Astrocyte (in vitro differentiated cells and primary cell): ENCODE measurements around the gene MDFIC2. TPM values are rescaled to one million over a fixed set of nuclear protein-coding genes. Genes with fewer than 3 reads are reported as not detected.

Source experiments
- DNase-seq: peaks from one replicate; pipeline ENCODE4 v3.0.0-alpha.2; 2010; ENCODE audit warnings: low read depth
- FAIRE-seq: peaks from 2 replicates; lab custom pipeline; 2011; peaks lifted over from hg19 to GRCh38; lab: Jason Lieb, UNC
- H2AFZ ChIP-seq: 2 replicates; pipeline ENCODE4 v1.6.0; 2012; ENCODE audit warnings: low read depth, low read length, inconsistent platforms
- H3K27ac ChIP-seq: 2 replicates; pipeline ENCODE4 v1.5.1; 2011; ENCODE audit warnings: low read depth, low read length, inconsistent platforms
- H3K27me3 ChIP-seq: 2 replicates; pipeline ENCODE4 v1.6.0; 2011; ENCODE audit warnings: low read length, inconsistent platforms; ENCODE audit not compliant: insufficient read depth
- H3K36me3 ChIP-seq: 2 replicates; pipeline ENCODE4 v1.5.1; 2011; ENCODE audit warnings: low read length, inconsistent platforms; ENCODE audit not compliant: insufficient read depth
- H3K4me1 ChIP-seq: 2 replicates; pipeline ENCODE4 v1.5.1; 2011; ENCODE audit warnings: low read length, inconsistent platforms; ENCODE audit not compliant: insufficient read depth
- H3K4me2 ChIP-seq: 2 replicates; pipeline ENCODE4 v1.6.0; 2012; ENCODE audit warnings: low read length, inconsistent platforms
- H3K4me3 ChIP-seq: 2 replicates; pipeline ENCODE4 v1.5.1; 2011; ENCODE audit warnings: low read depth, mild to moderate bottlenecking, low read length, inconsistent platforms; ENCODE audit not compliant: insufficient read depth
- H3K79me2 ChIP-seq: 2 replicates; pipeline ENCODE4 v1.6.0; 2012; ENCODE audit warnings: mild to moderate bottlenecking, low read length, inconsistent platforms; ENCODE audit not compliant: insufficient read depth
- H3K9ac ChIP-seq: 2 replicates; pipeline ENCODE4 v1.6.0; 2012; ENCODE audit warnings: mild to moderate bottlenecking, low read length, inconsistent platforms
- H3K9me3 ChIP-seq: 2 replicates; pipeline ENCODE4 v1.5.1; 2012; ENCODE audit warnings: low read depth, mild to moderate bottlenecking, low read length, inconsistent platforms; ENCODE audit not compliant: insufficient read depth
- H4K20me1 ChIP-seq: 2 replicates; pipeline ENCODE4 v1.6.0; 2012; ENCODE audit warnings: low read length, inconsistent platforms; ENCODE audit not compliant: insufficient read depth
- H3K27ac Mint-ChIP-seq: one replicate; pipeline ENCODE4 v1.8.0; 2021; ENCODE audit warnings: mild to moderate bottlenecking, mixed read lengths; ENCODE audit not compliant: unreplicated experiment
- H3K27me3 Mint-ChIP-seq: one replicate; pipeline ENCODE4 v1.8.0; 2021; ENCODE audit warnings: low read depth, mixed read lengths; ENCODE audit not compliant: unreplicated experiment
- H3K36me3 Mint-ChIP-seq: one replicate; pipeline ENCODE4 v1.8.0; 2021; ENCODE audit warnings: low read depth, mixed read lengths; ENCODE audit not compliant: unreplicated experiment
- H3K4me1 Mint-ChIP-seq: one replicate; pipeline ENCODE4 v1.8.0; 2021; ENCODE audit warnings: low read depth, mixed read lengths; ENCODE audit not compliant: unreplicated experiment
- H3K4me3 Mint-ChIP-seq: one replicate; pipeline ENCODE4 v1.8.0; 2021; ENCODE audit warnings: mild to moderate bottlenecking, moderate library complexity, mixed read lengths; ENCODE audit not compliant: unreplicated experiment
- H3K9me3 Mint-ChIP-seq: one replicate; pipeline ENCODE4 v1.8.0; 2021; ENCODE audit warnings: mild to moderate bottlenecking, mixed read lengths; ENCODE audit not compliant: unreplicated experiment
- EZH2 ChIP-seq: IDR thresholded peaks from 2 replicates; pipeline ENCODE4 v1.6.1; 2012; ENCODE audit warnings: mild to moderate bottlenecking, low read length, inconsistent platforms; ENCODE audit not compliant: insufficient read depth
- total RNA-seq: library from RNA; stranded (reverse); gene quantifications from 2 replicates; pipeline ENCODE4 v1.2.1, GENCODE V29; 2021
- TF ChIP-seq, protein P1 (sequence below): IDR thresholded peaks from 2 replicates; pipeline ENCODE4 v1.5.1; 2011; ENCODE audit warnings: low read depth, mild to moderate bottlenecking, inconsistent platforms, low read length, moderate library complexity; ENCODE audit not compliant: insufficient read depth

The MDFIC2 gene
- total RNA-seq, 1 donor from 2014 or later, result not detected

DNA sequence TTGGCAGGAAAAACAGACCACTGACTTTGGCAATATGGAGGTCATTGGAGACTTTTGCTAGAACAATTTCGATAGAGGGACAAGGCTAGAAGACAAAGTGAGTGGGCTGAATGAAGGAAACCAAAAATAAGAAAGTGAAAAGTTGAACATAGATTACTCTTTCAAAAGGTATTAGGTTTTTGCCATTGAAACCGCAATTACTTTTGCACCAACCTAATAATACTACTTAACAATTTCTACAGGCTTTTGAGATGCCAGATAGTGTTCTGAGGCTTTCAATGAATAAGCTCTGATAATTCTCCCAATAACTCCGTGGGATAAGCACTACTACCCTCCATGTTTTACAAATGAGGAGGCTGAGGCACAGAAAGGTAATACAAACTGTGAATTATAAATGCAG lies 85.0 kb downstream of the MDFIC2 start:
- DNase-seq, result no peak
- Histone ChIP-seq H2AFZ (no peak overlapping the region), H3K4me1 (no peaks in the 10 kb centered on the region), H3K79me2 (no peaks in the 10 kb centered on the region), H3K27me3 (peaks cover 6% of the 10 kb centered on the region), H4K20me1 (no peaks in the 10 kb centered on the region), H3K4me2 (no peak overlapping the region), H3K4me3 (no peak overlapping the region), H3K36me3 (no peaks in the 10 kb centered on the region), H3K9me3 (no peaks in the 10 kb centered on the region), H3K9ac (no peak overlapping the region), H3K27ac (no peak overlapping the region)
- H3K4me3 Mint-ChIP-seq, result no peak overlapping the region
- peaks cover 2% of the 10 kb centered on the region for H3K4me1 Mint-ChIP-seq
- no peak for TF ChIP-seq EZH2
- TF ChIP-seq, protein P1, sequence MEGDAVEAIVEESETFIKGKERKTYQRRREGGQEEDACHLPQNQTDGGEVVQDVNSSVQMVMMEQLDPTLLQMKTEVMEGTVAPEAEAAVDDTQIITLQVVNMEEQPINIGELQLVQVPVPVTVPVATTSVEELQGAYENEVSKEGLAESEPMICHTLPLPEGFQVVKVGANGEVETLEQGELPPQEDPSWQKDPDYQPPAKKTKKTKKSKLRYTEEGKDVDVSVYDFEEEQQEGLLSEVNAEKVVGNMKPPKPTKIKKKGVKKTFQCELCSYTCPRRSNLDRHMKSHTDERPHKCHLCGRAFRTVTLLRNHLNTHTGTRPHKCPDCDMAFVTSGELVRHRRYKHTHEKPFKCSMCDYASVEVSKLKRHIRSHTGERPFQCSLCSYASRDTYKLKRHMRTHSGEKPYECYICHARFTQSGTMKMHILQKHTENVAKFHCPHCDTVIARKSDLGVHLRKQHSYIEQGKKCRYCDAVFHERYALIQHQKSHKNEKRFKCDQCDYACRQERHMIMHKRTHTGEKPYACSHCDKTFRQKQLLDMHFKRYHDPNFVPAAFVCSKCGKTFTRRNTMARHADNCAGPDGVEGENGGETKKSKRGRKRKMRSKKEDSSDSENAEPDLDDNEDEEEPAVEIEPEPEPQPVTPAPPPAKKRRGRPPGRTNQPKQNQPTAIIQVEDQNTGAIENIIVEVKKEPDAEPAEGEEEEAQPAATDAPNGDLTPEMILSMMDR, result no peak
- FAIRE-seq, result no peak
- peaks cover 4% of the 10 kb centered on the region for H3K27me3 Mint-ChIP-seq
- no peak overlapping the region for H3K27ac Mint-ChIP-seq
- no peaks in the 10 kb centered on the region for H3K9me3 Mint-ChIP-seq
- H3K36me3 Mint-ChIP-seq, result no peaks in the 10 kb centered on the region

DNA sequence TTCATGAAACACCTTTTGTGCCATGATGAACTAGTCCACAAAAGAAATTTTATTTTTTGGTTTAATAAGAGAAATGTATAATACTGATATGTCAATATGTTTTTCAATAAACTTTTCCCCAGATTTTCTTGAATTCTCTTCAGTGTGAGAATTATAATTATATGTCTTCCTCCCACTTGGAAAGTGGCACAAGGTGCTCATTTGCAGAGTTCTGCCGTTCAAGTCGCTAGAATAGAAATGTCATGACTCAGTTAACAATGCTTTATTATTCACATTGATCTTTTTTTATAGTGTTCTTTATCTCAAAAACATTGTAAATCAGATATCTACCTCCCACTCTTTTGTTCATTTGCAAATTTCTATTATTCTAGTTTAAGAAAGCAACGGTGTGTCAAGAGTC lies 87.3 kb downstream of the MDFIC2 start:
- Histone ChIP-seq H3K27ac (no peak overlapping the region), H3K4me1 (no peaks in the 10 kb centered on the region), H3K4me2 (no peak overlapping the region), H3K27me3 (peaks cover 3% of the 10 kb centered on the region), H3K9me3 (no peaks in the 10 kb centered on the region), H2AFZ (no peak overlapping the region), H3K9ac (no peak overlapping the region), H3K4me3 (no peak overlapping the region), H4K20me1 (no peaks in the 10 kb centered on the region), H3K79me2 (no peaks in the 10 kb centered on the region), H3K36me3 (no peaks in the 10 kb centered on the region)
- no peak overlapping the region for H3K4me3 Mint-ChIP-seq
- no peaks in the 10 kb centered on the region for H3K36me3 Mint-ChIP-seq
- FAIRE-seq (no peak), DNase-seq (no peak)
- H3K4me1 Mint-ChIP-seq, result peaks cover 2% of the 10 kb centered on the region
- H3K27me3 Mint-ChIP-seq, result peaks cover 3% of the 10 kb centered on the region
- no peak overlapping the region for H3K27ac Mint-ChIP-seq
- no peaks in the 10 kb centered on the region for H3K9me3 Mint-ChIP-seq
- TF ChIP-seq, protein P1, result no peak
- no peak for TF ChIP-seq EZH2

DNA sequence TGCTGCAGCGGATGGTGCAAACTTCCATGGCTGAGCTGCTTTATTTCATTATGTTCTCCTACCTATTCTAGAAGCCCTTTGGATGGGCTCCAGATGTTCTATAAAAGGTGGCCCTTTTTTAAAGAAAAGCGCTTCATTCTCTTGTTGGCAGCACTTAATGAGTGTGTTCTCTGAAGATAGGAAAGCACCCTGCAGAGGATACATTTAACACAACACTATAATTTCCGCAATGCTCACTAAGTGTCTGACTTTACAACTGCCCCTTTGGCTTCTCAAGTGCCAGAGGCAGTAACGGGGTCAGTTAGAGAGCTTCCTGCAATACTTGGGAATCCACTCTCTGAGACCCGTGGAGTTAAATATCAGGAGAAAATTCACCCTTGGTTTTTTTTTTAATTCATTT lies 88.1 kb downstream of the MDFIC2 start:
- Histone ChIP-seq H3K4me3 (no peak overlapping the region), H3K36me3 (no peaks in the 10 kb centered on the region), H3K4me1 (no peaks in the 10 kb centered on the region), H2AFZ (no peak overlapping the region), H3K4me2 (no peak overlapping the region), H3K79me2 (no peaks in the 10 kb centered on the region), H3K27ac (no peak overlapping the region), H3K9me3 (no peaks in the 10 kb centered on the region), H3K9ac (no peak overlapping the region), H3K27me3 (peaks cover 3% of the 10 kb centered on the region), H4K20me1 (no peaks in the 10 kb centered on the region)
- H3K4me3 Mint-ChIP-seq, result no peak overlapping the region
- TF ChIP-seq, protein P1, result no peak
- TF ChIP-seq EZH2, result no peak
- H3K9me3 Mint-ChIP-seq, result no peaks in the 10 kb centered on the region
- H3K36me3 Mint-ChIP-seq, result no peaks in the 10 kb centered on the region
- FAIRE-seq, result no peak
- DNase-seq, result no peak
- H3K27me3 Mint-ChIP-seq, result peaks cover 3% of the 10 kb centered on the region
- peaks cover 2% of the 10 kb centered on the region for H3K4me1 Mint-ChIP-seq
- no peak overlapping the region for H3K27ac Mint-ChIP-seq
